Left cardiac atrium (tissue), 4 donors: ENCODE measurements around the gene MOCOS. TPM values are rescaled to one million over a fixed set of nuclear protein-coding genes. Genes with fewer than 3 reads are reported as not detected.
A peak's percentile ranks its signal among the peaks of the same experiment; 100 is the strongest.
"Not testable (repeated sequence)": the region's sequence is repeated elsewhere in the genome, so short reads cannot be mapped to it uniquely, and the experiment has no call there.

Experiments
- ATAC-seq, 2 donors: fragments of 200-7000 bp; cut with Tn5 transposase; one replicate each; pipeline ENCODE4 v1.9.1; 2020; ENCODE audit warnings: mild to moderate bottlenecking in 2 of 2, moderate library complexity in 2 of 2
- DNase-seq: peaks from one replicate; pipeline ENCODE4 v3.0.0-alpha.2; 2020
- intact Hi-C, 2 donors: fragments of 100-400 bp; cut with DNase I; formaldehyde crosslinking; loops; one replicate each; pipeline versions ENCODE4 v1.14.1 to v1.15.1; 2022 to 2023
- total RNA-seq, 2 donors: library from RNA; stranded (reverse); fragmentation: NEBNext Ultra II Directional; extraction: Animal tissue kit (Norgen Biotek cat#: 25700); gene quantifications; one replicate each; pipeline ENCODE4 v1.2.1, GENCODE V29; 2021
- donor health status: DM: no; HTN: yes; CAD: no.
- donor health status: DM: no; HTN: yes; CAD: no; lungs with severe emphysema.
- donor health status: DM: yes; HTN: yes; CAD: no.
- donor health status: Dilated cardiomyopathy.

MOCOS gene
- total RNA-seq, 2 donors from 2014 or later, result 0.97 to 1.4 TPM

DNA sequence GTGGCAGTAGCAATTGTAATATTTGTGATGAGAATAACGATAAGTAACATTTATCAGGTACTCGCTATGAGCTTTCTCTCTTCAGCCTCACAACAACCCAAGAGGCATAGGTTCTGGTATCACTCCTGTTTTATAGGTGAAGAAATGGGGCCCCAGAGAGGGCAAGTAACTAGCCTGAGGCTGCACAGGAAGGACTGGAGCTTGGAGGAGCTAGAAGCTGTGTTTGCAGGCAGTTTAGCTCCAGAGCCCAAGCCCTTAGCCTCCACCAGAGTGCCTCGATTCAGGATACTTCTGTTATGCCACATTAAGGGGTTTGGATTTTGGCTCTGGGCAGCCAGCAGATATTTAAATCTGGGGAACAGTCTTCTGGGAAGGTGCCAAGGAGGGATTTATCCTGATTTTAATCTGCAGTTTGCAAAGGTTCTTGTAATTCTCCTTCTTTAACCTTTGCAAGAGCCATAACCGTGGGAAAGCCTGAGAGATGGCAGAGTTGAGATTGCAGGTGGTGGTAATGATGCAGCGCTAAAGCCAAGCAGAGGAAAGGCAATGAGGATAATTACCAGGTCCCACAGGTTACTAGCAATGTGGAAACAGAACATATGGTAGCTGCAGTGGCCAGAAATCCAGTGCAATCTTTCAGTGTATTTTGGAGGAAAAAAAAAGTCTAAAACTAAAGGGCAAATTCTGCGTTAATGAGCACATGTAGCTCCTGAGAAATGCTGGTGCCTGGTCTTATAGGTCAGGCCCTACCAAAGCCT, 9.1 kb downstream of the MOCOS start:
- DNase-seq, result no peak
- intact Hi-C loops, result no loop called here
- no peak for ATAC-seq

DNA sequence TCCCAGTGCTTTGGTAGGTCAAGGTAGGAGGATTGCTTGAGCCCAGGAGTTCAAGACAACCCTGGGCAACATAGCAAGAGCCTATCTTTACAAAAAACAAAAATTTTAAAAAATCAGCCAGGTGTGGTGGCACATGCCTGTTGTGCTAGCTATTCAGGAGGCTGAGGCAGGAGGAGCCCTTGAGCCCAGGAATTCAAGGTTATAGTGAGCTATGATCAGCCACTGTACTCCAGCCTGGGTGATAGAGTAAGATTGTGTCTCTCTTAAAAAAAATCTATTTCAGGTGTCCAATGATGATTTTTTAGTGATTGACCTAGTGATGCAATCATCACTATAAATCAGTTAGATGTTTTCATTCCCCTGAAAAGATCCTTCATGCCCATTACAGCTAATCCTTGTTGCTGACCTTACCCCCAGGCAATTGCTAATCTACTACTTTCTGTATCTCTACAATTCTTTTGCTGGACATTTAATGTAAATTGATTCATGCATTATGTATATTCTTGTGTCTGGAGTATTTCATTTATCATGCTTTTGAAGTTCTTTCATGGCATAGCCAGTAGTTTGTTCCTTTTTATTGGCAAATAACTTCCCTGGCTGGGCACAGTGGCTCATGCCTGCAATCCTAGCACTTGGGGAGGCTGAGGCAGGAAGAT, 10.3 kb downstream of the MOCOS start:
- DNase-seq (no peak), ATAC-seq (no peak)
- intact Hi-C loops, result no loop called here

DNA sequence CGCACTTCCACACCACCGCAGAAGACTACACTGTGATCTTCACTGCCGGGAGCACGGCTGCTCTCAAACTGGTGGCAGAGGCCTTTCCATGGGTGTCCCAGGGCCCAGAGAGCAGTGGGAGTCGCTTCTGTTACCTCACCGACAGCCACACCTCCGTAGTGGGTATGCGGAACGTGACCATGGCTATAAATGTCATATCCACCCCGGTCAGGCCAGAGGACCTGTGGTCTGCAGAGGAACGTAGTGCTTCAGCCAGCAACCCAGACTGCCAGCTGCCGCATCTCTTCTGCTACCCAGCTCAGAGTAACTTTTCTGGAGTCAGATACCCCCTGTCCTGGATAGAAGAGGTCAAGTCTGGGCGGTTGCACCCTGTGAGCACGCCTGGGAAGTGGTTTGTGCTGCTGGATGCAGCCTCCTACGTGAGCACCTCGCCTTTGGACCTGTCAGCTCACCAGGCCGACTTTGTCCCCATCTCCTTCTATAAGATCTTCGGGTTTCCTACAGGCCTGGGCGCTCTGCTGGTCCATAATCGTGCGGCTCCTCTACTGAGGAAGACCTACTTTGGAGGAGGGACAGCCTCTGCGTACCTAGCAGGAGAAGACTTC, 12.5 kb downstream of the MOCOS start:
- no peak for ATAC-seq
- intact Hi-C loops, result loop anchor here in 1 of 2 donors (10.0 kb wide), 1 partner anchor 75 kb away; no protein-coding TSS in a partner anchor
- DNase-seq, result no peak

DNA sequence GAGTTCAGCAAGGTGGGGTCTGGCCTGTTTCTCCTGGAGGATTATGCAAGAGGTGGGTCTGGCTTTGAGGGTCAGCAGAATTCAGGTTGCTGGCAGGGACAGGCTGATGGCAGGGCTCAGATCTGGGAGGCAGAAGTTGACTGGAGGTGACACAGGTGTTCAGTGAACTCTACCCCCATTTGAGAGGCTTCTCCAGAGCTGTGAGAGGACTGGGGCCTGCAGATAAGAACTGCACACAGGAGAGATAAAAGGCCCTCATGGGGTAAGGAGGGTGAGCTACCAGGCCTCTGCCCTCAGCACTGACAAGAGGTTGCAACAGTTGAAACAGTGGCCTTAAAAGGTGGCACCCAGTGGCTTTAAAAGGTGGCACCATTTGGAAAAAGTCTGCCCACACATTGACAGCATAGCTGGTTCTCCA, 13.1 kb downstream of the MOCOS start:
- DNase-seq, result no peak
- intact Hi-C loops, result loop anchor here in 1 of 2 donors (10.0 kb wide), 1 partner anchor 74 kb away; no protein-coding TSS in a partner anchor
- ATAC-seq, result no peak

DNA sequence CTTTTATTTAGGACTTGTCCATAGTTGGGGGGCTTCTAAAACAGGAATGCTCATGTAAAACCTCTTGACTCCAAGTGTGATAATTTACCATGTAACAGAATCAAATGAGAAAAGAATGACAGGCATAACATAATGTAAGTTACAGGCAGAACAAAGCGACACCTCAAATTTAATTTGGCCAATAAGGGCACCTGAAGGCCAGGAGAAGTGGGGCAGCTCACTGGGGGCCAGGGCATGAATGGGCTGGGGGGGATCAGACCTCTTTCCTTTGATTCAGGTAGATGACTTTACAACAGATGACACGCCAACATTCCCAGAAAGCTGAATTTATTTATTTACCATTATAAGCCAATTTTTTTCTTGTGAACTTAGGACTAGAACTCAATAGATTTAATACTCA, 14.5 kb downstream of the MOCOS start:
- intact Hi-C loops, result loop anchor here in 1 of 2 donors (10.0 kb wide), 1 partner anchor 73 kb away; no protein-coding TSS in a partner anchor
- ATAC-seq, result no peak
- DNase-seq, result no peak

DNA sequence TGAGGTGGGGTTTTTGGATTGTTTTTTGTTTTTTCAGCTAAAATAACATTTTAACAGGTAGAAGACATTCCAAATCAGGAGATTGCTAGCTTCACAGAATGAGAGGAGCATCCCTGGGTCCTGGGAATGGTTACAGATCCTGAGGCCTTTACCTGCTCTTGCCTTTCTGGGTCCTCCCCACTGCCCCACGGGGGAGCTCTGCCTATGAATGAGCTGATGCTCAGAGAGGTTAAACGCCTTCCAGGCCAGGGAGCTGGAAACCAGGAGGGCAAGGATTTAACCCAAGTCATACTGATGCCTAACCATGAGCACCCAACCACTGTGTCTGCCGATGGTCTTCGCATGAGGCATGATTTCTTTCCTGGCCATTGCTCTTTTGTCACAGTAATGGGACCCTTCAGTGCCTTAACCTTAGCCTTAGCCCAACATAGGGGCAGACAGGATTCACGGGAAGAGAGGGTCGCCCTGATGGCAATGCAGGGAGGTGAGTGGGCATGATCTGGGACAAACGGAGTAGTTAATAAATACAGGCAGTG, 16.1 kb downstream of the MOCOS start:
- ATAC-seq, result no peak
- DNase-seq, result no peak
- intact Hi-C loops, result loop anchor here in 1 of 2 donors (10.0 kb wide), 1 partner anchor 71 kb away; no protein-coding TSS in a partner anchor

DNA sequence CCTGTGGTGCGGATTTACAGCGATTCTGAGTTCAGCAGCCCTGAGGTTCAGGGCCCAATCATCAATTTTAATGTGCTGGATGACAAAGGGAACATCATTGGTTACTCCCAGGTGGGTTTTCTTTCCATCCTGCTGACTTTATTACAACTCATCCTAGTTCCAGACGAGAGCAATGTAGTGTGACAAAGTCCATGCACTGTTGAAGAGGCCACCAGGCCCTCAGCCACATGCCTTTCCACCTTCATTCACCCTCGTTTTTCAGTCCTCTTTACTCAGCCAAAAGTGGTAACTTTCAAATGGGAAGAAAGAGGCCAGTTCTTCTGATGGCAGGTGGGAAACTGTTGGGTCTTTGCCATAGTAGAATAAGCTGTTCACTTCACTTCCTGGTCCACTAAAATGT, 17.9 kb downstream of the MOCOS start:
- no peak for ATAC-seq
- intact Hi-C loops, result loop anchor here in 1 of 2 donors (10.0 kb wide), 1 partner anchor 70 kb away; no protein-coding TSS in a partner anchor
- DNase-seq, result no peak

DNA sequence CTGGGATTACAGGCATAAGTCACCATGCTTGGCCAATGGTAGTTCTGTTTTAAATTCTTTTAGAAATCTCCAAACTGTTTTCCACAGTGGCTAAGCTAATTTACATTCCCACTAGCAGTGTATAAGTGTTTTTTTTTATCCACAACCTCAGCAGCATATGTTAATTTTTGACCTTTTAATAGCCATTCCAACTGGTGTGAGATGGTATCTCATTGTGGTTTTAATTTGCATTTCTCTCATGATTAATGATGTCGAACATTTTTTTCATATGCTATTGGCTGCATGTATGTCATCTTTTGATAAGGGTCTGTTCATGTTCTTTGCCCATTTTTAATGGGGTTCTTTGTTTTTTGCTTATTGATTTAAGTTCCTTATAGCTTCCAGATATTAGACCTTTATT, 20.0 kb downstream of the MOCOS start:
- DNase-seq (no peak), ATAC-seq (no peak)
- intact Hi-C loops, result loop anchor here in 1 of 2 donors (10.0 kb wide), 1 partner anchor 67 kb away; no protein-coding TSS in a partner anchor

DNA sequence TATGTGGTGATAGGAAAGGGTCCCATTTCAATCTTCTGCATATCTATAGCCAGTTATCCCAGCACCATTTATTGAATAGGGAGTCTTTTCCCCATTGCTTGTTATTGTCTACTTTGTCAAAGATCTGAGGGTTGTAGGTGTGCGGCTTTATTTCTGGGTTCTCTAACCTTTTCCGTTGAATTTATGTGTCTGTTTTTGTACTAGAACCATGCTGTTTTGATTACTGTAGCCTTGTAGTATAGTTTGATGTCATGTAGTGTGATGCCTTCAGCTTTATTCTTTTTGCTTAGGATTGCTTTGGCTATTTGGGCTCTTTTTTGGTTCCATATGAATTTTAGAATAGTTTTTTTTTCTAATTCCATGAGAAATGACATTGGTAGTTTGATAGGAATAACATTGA, 20.7 kb downstream of the MOCOS start:
- intact Hi-C loops, result loop anchor here in 1 of 2 donors (10.0 kb wide), 1 partner anchor 67 kb away; no protein-coding TSS in a partner anchor
- ATAC-seq, result not testable (repeated sequence)

DNA sequence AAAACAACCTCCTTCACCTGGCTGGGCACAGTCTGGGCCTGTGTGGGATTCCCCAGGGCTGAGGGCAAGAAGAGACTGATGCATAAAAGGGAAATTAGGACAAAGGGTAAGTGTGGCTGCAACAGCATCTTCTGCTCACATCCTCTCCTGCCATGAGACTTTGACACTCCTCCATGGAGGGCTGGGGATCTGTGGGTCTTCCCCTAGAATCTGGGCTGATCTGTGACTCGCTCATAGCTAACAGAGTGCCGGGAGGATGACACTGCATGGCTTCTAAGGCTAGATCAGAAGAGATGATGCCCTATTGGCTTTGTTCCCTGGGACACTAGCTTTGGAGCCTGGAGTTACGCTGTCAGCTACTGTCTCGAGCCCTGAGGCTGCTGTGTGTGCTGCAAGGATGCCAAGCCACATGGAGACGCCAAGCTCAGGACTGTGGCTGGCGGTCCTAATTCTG, 24.3 kb downstream of the MOCOS start:
- DNase-seq (no peak), ATAC-seq (no peak)
- intact Hi-C loops, result no loop called here

More for the DNA sequence above, 20.7 kb downstream of the MOCOS start:
- not testable (repeated sequence) for DNase-seq

DNA sequence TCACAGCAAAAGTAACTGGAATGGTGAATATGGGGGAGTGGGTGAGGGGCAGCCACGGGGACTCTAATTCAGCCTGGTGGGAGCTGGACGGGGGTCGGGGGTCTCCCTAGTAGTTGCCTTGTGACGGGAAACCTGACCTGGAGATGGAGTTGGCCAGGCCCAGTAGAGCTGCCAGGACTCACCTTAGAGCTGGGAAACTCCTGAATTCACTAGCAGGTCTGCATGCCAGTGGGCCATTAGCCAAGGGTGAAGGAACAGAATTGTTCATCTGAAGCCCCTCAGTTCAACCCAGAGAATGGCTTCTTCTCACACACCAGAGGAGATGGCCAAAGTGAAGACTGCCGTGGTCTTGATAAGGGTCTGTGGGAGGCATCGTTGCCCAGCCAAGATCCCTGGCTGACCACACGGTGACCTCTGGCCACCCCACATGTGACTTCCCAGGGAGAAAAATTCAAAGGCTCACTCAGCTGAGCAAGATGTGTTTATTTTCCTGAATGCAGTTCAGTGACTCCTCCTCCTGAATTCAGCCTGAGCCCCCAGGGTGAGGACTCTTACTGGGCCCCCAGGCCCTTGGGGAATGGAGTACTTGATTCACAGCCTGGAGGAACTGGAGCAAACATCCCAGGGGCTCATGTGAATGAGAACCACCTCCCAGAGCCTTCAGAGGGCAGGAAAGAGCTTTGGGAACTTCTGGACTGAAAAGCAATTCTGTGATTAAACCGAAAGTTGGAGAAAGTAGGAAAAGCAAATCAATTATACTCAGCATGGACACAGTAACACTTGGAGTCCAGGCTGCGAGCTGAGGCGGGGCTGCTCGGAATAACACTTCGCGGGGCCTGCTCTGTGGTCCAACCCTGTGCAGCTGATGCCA, 25.2 kb downstream of the MOCOS start:
- peak; percentile 30 to 40 for ATAC-seq
- no peak for DNase-seq
- intact Hi-C loops, result no loop called here

DNA sequence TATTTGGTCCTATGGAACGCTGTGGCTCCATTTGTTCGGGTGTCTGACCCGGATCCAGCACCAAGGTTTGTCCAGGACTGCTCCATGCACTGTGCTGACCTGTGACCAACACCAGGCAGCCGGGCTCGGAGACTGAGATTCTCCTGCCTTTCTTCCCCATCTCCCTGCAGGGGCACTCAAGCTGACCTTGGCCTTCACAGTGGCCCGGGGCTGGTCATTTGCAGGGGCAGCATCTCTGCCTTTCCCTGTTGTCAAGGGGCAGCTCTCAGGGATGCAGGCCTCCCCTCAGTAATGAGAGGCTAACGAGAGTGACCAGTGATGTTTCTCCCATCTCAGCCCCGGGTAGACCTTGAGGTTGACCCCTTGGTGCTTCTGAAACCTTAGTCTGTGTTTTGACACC, 27.5 kb downstream of the MOCOS start:
- intact Hi-C loops, result no loop called here
- ATAC-seq (no peak), DNase-seq (no peak)

DNA sequence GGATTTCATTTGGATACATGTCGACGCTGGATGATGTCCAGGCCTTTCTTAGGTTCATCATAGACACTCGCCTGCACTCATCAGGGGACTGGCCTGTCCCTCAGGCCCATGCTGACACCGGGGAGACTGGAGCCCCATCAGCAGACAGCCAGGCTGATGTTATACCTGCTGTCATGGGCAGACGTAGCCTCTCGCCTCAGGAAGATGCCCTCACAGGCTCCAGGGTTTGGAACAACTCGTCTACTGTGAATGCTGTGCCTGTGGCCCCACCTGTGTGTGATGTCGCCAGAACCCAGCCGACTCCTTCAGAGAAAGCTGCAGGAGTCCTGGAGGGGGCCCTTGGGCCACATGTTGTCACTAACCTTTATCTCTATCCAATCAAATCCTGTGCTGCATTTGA, 28.3 kb downstream of the MOCOS start:
- ATAC-seq (no peak), DNase-seq (no peak)
- intact Hi-C loops, result no loop called here

DNA sequence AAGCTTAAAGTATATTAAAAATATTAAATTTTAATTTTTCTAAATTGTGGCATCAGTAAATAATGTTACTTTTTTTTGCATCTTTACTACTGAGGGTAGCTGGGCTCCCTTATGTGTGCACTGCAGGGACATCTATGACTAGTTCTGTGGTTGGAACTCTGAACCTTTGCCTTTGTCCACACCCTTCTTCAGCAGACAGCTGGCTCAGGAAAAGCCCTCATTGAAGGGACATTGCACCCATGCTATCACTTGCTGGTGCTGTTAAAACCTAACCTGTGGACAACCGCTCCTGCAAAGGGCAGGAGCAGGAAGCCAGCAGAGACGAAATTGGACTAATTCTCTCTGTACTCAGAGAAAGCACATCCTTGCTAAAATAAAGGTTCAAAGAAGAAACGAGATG, 30.1 kb downstream of the MOCOS start:
- ATAC-seq (no peak), DNase-seq (no peak)
- intact Hi-C loops, result no loop called here

DNA sequence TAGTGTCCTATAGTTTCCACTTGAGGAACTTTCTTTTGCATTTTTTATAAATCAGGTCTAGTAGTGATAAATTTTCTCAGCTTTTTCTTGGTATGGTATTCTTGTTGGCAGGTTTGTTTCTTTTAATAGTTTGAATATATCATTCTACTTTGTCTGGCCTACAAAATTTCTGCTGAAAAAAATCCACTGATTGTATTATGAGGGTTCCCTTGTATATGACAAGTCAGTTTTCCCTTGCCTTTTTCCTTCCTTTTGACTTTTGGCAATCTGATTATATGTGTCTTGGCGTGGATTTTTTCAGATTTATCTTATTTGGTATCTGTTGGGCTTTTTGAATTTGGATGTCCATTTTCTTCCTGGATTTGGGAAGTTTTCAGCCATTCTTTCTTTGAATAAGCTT, 41.9 kb downstream of the MOCOS start:
- intact Hi-C loops, result loop anchor here in 1 of 2 donors (10.0 kb wide), 1 partner anchor 276 kb away; no protein-coding TSS in a partner anchor
- no peak for ATAC-seq
- DNase-seq, result no peak

DNA sequence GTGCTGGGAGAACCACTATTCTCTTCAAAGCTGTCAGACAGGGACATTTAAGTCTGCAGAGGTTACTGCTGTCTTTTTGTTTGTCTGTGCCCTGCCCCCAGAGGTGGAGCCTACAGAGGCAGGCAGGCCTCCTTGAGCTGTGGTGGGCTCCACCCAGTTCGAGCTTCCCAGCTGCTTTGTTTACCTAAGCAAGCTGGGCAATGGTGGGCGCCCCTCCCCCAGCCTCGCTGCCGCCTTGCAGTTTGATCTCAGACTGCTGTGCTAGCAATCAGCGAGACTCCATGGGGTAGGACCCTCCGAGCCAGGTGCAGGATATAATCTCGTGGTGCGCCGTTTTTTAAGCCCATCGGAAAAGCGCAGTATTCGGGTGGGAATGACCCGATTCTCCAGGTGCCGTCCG, 53.2 kb downstream of the MOCOS start:
- intact Hi-C loops, ATAC-seq, DNase-seq: not testable (repeated sequence)

DNA sequence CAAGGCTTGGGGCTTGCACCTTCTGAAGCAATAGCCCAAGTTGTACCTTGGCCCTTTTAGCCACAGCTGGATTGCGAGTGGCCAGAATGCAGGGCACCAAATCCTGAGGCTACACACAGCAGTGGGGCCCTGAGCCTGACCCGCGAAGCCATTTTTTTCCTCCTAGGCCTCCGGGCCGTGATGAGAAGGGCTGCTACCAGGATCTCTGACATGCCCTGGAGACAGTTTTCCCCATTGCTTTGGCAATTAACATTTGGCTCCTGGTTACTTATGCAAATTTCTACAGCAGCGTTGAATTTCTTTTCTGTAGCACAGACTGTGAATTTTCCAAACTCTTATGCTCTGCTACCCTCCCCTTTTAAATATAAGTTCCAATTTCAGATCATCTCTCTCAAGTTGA, 54.5 kb downstream of the MOCOS start:
- no peak for ATAC-seq
- DNase-seq, result no peak
- intact Hi-C loops, result no loop called here

DNA sequence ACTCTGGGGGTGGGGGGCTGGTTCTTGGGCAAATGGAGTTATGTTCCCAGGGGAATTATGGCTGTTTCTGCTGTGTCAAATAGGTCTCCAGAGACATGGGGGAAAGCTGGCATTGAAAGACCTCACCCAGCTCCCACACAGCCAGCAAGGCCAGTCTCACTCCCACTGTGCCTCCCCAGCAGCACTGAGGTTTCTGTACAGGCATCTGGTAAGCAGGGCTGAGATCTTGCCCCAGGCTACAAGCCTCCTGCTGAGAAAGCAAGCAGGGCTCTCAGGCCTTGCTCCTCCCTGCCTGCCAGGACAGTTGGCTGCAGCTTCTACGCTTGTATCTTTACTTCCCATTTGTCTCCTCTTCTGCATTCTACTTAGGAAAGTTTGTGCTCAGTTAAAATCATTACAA, 59.7 kb downstream of the MOCOS start:
- intact Hi-C loops, result no loop called here
- no peak for ATAC-seq

DNA sequence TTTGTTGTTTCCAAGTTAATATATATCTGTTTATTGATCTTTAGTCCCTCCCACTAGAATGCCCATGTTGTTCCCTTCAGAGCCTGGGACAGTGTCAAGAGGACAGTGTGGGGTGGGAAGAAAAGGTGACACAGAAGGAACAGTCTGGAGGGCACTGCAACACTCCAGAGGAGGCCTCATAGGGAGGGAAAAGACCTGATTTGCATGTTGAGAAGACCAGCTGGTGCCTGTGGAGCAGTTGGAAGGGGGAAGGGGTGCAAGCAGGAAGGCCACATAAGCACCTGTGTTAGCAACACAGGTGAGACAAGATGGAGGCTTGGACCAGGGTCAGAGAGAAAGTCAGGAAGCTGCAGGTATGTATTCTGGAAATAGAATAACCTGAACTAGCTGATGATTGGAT, 62.1 kb downstream of the MOCOS start:
- DNase-seq, result no peak
- no peak for ATAC-seq
- intact Hi-C loops, result no loop called here

More for the DNA sequence above, 59.7 kb downstream of the MOCOS start:
- no peak for DNase-seq
